ENCODE results near the gene ZNF845. TPM values are rescaled to one million over a fixed set of nuclear protein-coding genes. Genes with fewer than 3 reads are reported as not detected.
"Not testable (repeated sequence)": the region's sequence is repeated elsewhere in the genome, so short reads cannot be mapped to it uniquely, and the experiment has no call there.

The ZNF845 gene
- total RNA-seq, 1 experiment from 2014 or later = 3.8 TPM

DNA sequence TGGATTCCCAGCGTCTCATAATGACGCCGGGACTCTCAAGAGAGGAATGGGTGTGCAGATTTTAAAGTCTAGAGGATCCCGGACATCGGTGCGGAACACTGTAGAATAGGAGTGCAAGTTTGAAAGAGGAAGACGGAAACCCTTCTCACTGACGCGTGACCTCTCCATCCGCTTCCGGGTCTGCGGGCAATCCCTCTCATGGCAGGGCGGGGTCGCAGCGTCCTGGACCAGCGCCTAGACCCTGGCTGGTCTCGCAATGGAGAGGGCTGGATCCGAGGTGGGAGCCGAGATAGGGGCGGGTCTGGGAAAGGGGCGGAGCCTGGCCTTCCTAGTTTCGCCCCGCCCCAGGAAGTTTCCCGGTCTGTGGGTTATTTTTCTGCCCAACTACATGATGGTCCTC is 4.6 kb upstream of the ZNF845 start:
- Mint-ChIP-seq H3K36me3 (ENCODE audit: insufficient read depth, unreplicated experiment) (no peaks in the 10 kb centered on the region), H3K4me3 (ENCODE audit: unreplicated experiment) (no peak overlapping the region), H3K4me1 (ENCODE audit: insufficient read depth, unreplicated experiment) (peaks cover under 1% of the 10 kb centered on the region), H3K27ac (ENCODE audit: low read depth, unreplicated experiment) (no peak overlapping the region), H3K9me3 (ENCODE audit: unreplicated experiment) (peaks cover 22% of the 10 kb centered on the region), H3K27me3 (ENCODE audit: insufficient read depth, unreplicated experiment) (no peaks in the 10 kb centered on the region)
- no TSS peak for BruUV-seq (replicated peaks)
- intact Hi-C loops (cut with micrococcal nuclease) = no loop called here
- ChIA-PET CTCF (no interaction called here), POLR2A (no interaction called here)
- TF ChIP-seq, protein P1, sequence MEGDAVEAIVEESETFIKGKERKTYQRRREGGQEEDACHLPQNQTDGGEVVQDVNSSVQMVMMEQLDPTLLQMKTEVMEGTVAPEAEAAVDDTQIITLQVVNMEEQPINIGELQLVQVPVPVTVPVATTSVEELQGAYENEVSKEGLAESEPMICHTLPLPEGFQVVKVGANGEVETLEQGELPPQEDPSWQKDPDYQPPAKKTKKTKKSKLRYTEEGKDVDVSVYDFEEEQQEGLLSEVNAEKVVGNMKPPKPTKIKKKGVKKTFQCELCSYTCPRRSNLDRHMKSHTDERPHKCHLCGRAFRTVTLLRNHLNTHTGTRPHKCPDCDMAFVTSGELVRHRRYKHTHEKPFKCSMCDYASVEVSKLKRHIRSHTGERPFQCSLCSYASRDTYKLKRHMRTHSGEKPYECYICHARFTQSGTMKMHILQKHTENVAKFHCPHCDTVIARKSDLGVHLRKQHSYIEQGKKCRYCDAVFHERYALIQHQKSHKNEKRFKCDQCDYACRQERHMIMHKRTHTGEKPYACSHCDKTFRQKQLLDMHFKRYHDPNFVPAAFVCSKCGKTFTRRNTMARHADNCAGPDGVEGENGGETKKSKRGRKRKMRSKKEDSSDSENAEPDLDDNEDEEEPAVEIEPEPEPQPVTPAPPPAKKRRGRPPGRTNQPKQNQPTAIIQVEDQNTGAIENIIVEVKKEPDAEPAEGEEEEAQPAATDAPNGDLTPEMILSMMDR (IDR thresholded peaks at IDR 0.05; ENCODE audit: unreplicated experiment) = no peak
- DNase-seq (ENCODE audit: unreplicated experiment) = no peak

DNA sequence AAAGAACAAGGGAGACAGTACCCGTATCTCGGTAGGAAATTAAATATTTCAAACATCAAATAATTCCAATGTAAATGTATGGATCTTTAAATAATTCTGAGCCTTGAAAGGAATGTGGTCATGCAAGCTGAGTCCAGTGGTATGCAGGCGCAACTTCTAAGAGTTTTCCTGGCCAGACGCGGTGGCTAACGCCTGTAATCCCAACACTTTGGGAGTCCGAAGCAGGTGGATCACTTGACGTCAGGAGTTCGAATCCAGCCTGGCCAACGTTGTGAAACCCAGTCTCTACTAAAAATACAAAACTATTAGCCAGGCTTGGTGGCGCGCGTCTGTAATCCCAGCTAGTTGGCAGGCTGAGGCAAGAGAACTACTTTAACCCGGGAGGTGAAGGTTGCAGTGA is 1.1 kb upstream of the ZNF845 start:
- no TSS peak for BruUV-seq (replicated peaks)
- POLR2A ChIA-PET = interaction anchor here (0.6 to 1.3 kb wide), 8 partner anchors 11 to 242 kb away, joined by 3 to 12 read pairs (median 4); partner anchors contain the start of genes ZNF761 and ZNF765
- DNase-seq (ENCODE audit: unreplicated experiment) = no peak
- Mint-ChIP-seq H3K27me3 (ENCODE audit: insufficient read depth, unreplicated experiment) (no peaks in the 10 kb centered on the region), H3K36me3 (ENCODE audit: insufficient read depth, unreplicated experiment) (no peaks in the 10 kb centered on the region), H3K27ac (ENCODE audit: low read depth, unreplicated experiment) (peak overlapping the region; percentile 84), H3K4me1 (ENCODE audit: insufficient read depth, unreplicated experiment) (peaks cover 7% of the 10 kb centered on the region), H3K4me3 (ENCODE audit: unreplicated experiment) (peak overlapping the region; percentile 86), H3K9me3 (ENCODE audit: unreplicated experiment) (peaks cover 13% of the 10 kb centered on the region)
- CTCF ChIA-PET = interaction anchor here (0.5 to 2.8 kb wide), 3 partner anchors 13 to 332 kb away, joined by 3 to 10 read pairs (median 3); no protein-coding TSS in a partner anchor
- TF ChIP-seq, protein P1 (IDR thresholded peaks at IDR 0.05; ENCODE audit: unreplicated experiment) = no peak
- intact Hi-C loops (cut with micrococcal nuclease) = loop anchor here (5.0 kb wide), 1 partner anchor 35 kb away; the partner anchor contains the start of gene ZNF525

DNA sequence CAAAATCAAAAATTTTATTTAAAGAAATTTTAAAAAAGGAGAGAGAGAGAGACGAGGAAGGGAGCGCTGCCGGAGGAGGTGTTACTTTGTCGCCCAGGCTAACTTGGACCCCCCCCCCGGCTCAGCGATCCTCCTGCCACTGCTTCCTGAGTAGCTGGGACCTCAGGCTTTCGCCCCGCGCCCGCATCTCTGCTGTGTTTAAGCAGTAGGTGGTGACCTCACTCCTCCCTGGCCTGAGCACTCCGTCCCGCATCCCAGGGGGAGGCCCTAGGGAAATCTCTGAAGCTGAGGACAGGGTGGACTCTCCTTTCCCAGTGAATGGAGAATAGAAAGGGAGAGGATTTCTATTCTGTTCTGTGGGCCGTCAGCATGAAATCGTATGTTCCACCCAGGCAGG is 485 bp upstream of the ZNF845 start:
- Mint-ChIP-seq H3K9me3 (ENCODE audit: unreplicated experiment) (peaks cover 13% of the 10 kb centered on the region), H3K27ac (ENCODE audit: low read depth, unreplicated experiment) (peak overlapping the region; percentile 84), H3K27me3 (ENCODE audit: insufficient read depth, unreplicated experiment) (no peaks in the 10 kb centered on the region), H3K36me3 (ENCODE audit: insufficient read depth, unreplicated experiment) (no peaks in the 10 kb centered on the region), H3K4me3 (ENCODE audit: unreplicated experiment) (peak overlapping the region; percentile 86), H3K4me1 (ENCODE audit: insufficient read depth, unreplicated experiment) (peaks cover 7% of the 10 kb centered on the region)
- POLR2A ChIA-PET = interaction anchor here (0.5 to 1.3 kb wide), 9 partner anchors 12 to 651 kb away, joined by 3 to 12 read pairs (median 4); partner anchors contain the start of genes ZNF761 and ZNF765
- TF ChIP-seq, protein P1 (IDR thresholded peaks at IDR 0.05; ENCODE audit: unreplicated experiment) = no peak
- BruUV-seq (replicated peaks) = no TSS peak
- intact Hi-C loops (cut with micrococcal nuclease) = loop anchor here (1.0 to 5.0 kb wide), 2 partner anchors 34 to 598 kb away; partner anchors contain the start of genes ZNF525 and ZNF611
- no peak for DNase-seq (ENCODE audit: unreplicated experiment)
- CTCF ChIA-PET = interaction anchor here (0.5 to 0.6 kb wide), 2 partner anchors 332 to 361 kb away, joined by 3 to 4 read pairs; no protein-coding TSS in a partner anchor

DNA sequence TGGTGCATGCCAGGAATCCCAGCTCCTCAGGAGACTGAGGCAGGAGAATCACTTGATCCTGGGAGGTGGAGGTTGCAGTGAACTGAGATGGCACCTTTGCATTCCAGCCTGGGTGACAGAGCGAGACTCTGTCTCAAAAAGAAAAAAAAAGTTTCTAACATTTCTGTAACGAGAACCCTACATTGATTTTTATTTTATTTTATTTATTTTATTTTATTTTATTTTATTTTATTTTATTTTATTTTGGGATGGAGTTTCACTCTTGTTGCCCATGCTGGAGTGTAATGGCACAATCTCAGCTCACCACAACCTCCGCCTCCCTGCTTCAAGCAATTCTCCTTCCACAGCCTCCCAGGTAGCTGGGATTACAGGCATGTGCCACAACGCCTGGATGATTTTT is 10.9 kb downstream of the ZNF845 start:
- POLR2A ChIA-PET; DNase-seq (ENCODE audit: unreplicated experiment); H3K4me3 Mint-ChIP-seq (ENCODE audit: unreplicated experiment); intact Hi-C loops (cut with micrococcal nuclease); CTCF ChIA-PET; H3K27ac Mint-ChIP-seq (ENCODE audit: low read depth, unreplicated experiment); H3K27me3 Mint-ChIP-seq (ENCODE audit: insufficient read depth, unreplicated experiment); H3K4me1 Mint-ChIP-seq (ENCODE audit: insufficient read depth, unreplicated experiment); BruUV-seq (replicated peaks): not testable (repeated sequence)
- Mint-ChIP-seq H3K9me3 (ENCODE audit: unreplicated experiment) (peaks cover 18% of the 10 kb centered on the region), H3K36me3 (ENCODE audit: insufficient read depth, unreplicated experiment) (peaks cover 94% of the 10 kb centered on the region)
